Stimulated activated memory B cell treated with anti-CD40 and anti-IgM and Interleukin-4, amounts not matched to agents 10 μg/mL and 1 μg/mL and 100 μg/mL, for 72 hours (primary cell): ENCODE results near the gene AFTPH.
"Not testable (repeated sequence)": the region's sequence is repeated elsewhere in the genome, so short reads cannot be mapped to it uniquely, and the experiment has no call there.

ENCODE experiments used
- ATAC-seq: fragments of 150-1000 bp; cut with Tn5 transposase; 2 replicates; pipeline ENCODE4 v1.10.0; 2021
- H3K27ac Mint-ChIP-seq: one replicate; pipeline ENCODE4 v1.8.0; 2022; ENCODE audit warnings: mild to moderate bottlenecking, mixed read lengths
- H3K27me3 Mint-ChIP-seq: one replicate; pipeline ENCODE4 v1.8.0; 2022; ENCODE audit warnings: mixed read lengths
- H3K36me3 Mint-ChIP-seq: one replicate; pipeline ENCODE4 v1.8.0; 2022; ENCODE audit warnings: mixed read lengths
- H3K4me1 Mint-ChIP-seq: one replicate; pipeline ENCODE4 v1.8.0; 2022; ENCODE audit warnings: mixed read lengths
- H3K4me3 Mint-ChIP-seq: one replicate; pipeline ENCODE4 v1.8.0; 2022; ENCODE audit warnings: mild to moderate bottlenecking, moderate library complexity, mixed read lengths
- H3K9me3 Mint-ChIP-seq: one replicate; pipeline ENCODE4 v1.8.0; 2022; ENCODE audit warnings: mixed read lengths

AFTPH gene

GRCh38 chr2:64516651-64517510 lies 7.2 kb upstream of the AFTPH start:
- no peaks in the 10 kb centered on the region for H3K4me1 Mint-ChIP-seq
- H3K27ac Mint-ChIP-seq: no peak overlapping the region
- H3K27me3 Mint-ChIP-seq: no peaks in the 10 kb centered on the region
- H3K9me3 Mint-ChIP-seq: no peaks in the 10 kb centered on the region
- ATAC-seq: no peak
- H3K36me3 Mint-ChIP-seq: no peaks in the 10 kb centered on the region
- no peak overlapping the region for H3K4me3 Mint-ChIP-seq

GRCh38 chr2:64517511-64517884 lies 6.6 kb upstream of the AFTPH start:
- Mint-ChIP-seq H3K4me3 (no peak overlapping the region), H3K36me3 (no peaks in the 10 kb centered on the region), H3K4me1 (no peaks in the 10 kb centered on the region), H3K27ac (no peak overlapping the region), H3K9me3 (no peaks in the 10 kb centered on the region), H3K27me3 (no peaks in the 10 kb centered on the region)
- no peak for ATAC-seq

- Mint-ChIP-seq H3K4me1 (peaks cover 19% of the 10 kb centered on the region), H3K36me3 (peaks cover 5% of the 10 kb centered on the region), H3K27ac (peak overlapping the region; percentile 93), H3K27me3 (no peaks in the 10 kb centered on the region), H3K9me3 (no peaks in the 10 kb centered on the region), H3K4me3 (peak overlapping the region; percentile 88)
- no peak for ATAC-seq
These were observed 1.2 kb upstream of the AFTPH start for GRCh38 chr2:64522843-64523428.

GRCh38 chr2:64524604-64525316 lies 632 bp downstream of the AFTPH start:
- Mint-ChIP-seq H3K27me3 (no peaks in the 10 kb centered on the region), H3K27ac (peak overlapping the region; percentile 93), H3K9me3 (no peaks in the 10 kb centered on the region), H3K4me3 (peak overlapping the region; percentile 88), H3K4me1 (peaks cover 35% of the 10 kb centered on the region), H3K36me3 (peaks cover 17% of the 10 kb centered on the region)
- ATAC-seq: peak; percentile 48

GRCh38 chr2:64525317-64525613 lies 1.1 kb downstream of the AFTPH start:
- H3K4me1 Mint-ChIP-seq: peaks cover 35% of the 10 kb centered on the region

GRCh38 chr2:64526034-64526433 lies 1.9 kb downstream of the AFTPH start:
- H3K27me3 Mint-ChIP-seq: no peaks in the 10 kb centered on the region
- no peaks in the 10 kb centered on the region for H3K9me3 Mint-ChIP-seq
- H3K27ac Mint-ChIP-seq: peak overlapping the region; percentile 93
- H3K4me3 Mint-ChIP-seq: peak overlapping the region; percentile 88
- peaks cover 42% of the 10 kb centered on the region for H3K4me1 Mint-ChIP-seq
- H3K36me3 Mint-ChIP-seq: peaks cover 17% of the 10 kb centered on the region
- ATAC-seq: no peak

More at GRCh38 chr2:64525317-64525613, 1.1 kb downstream of the AFTPH start:
- Mint-ChIP-seq H3K27me3 (no peaks in the 10 kb centered on the region), H3K36me3 (peaks cover 17% of the 10 kb centered on the region), H3K9me3 (no peaks in the 10 kb centered on the region), H3K4me3 (peak overlapping the region; percentile 88), H3K27ac (peak overlapping the region; percentile 93)
- ATAC-seq: peak; percentile 40

GRCh38 chr2:64530946-64531345 lies 6.8 kb downstream of the AFTPH start:
- not testable (repeated sequence) for ATAC-seq, H3K27ac Mint-ChIP-seq, H3K4me3 Mint-ChIP-seq, H3K27me3 Mint-ChIP-seq, H3K9me3 Mint-ChIP-seq
- peaks cover 27% of the 10 kb centered on the region for H3K36me3 Mint-ChIP-seq
- H3K4me1 Mint-ChIP-seq: peaks cover 69% of the 10 kb centered on the region

- peaks cover 68% of the 10 kb centered on the region for H3K4me1 Mint-ChIP-seq
- no peak overlapping the region for H3K4me3 Mint-ChIP-seq
- no peak for ATAC-seq
- peaks cover 30% of the 10 kb centered on the region for H3K36me3 Mint-ChIP-seq
- H3K27ac Mint-ChIP-seq: peak overlapping the region; percentile 13
- H3K9me3 Mint-ChIP-seq: no peaks in the 10 kb centered on the region
- H3K27me3 Mint-ChIP-seq: no peaks in the 10 kb centered on the region
These were observed 7.9 kb downstream of the AFTPH start for GRCh38 chr2:64532030-64532429.

GRCh38 chr2:64533882-64534281 lies 9.8 kb downstream of the AFTPH start:
- ATAC-seq: no peak
- no peaks in the 10 kb centered on the region for H3K27me3 Mint-ChIP-seq
- H3K36me3 Mint-ChIP-seq: peaks cover 23% of the 10 kb centered on the region
- H3K9me3 Mint-ChIP-seq: no peaks in the 10 kb centered on the region
- no peak overlapping the region for H3K4me3 Mint-ChIP-seq
- H3K4me1 Mint-ChIP-seq: peaks cover 56% of the 10 kb centered on the region
- peak overlapping the region; percentile 31 for H3K27ac Mint-ChIP-seq

- H3K27ac Mint-ChIP-seq: peak overlapping the region; percentile 31
- peak; percentile 79 for ATAC-seq
- H3K36me3 Mint-ChIP-seq: peaks cover 19% of the 10 kb centered on the region
- H3K4me3 Mint-ChIP-seq: peak overlapping the region; percentile 16
- H3K9me3 Mint-ChIP-seq: no peaks in the 10 kb centered on the region
- H3K27me3 Mint-ChIP-seq: no peaks in the 10 kb centered on the region
- peaks cover 54% of the 10 kb centered on the region for H3K4me1 Mint-ChIP-seq
These were observed 10.2 kb downstream of the AFTPH start for GRCh38 chr2:64534363-64534762.

- ATAC-seq: no peak
- Mint-ChIP-seq H3K4me1 (peaks cover 60% of the 10 kb centered on the region), H3K27me3 (no peaks in the 10 kb centered on the region), H3K36me3 (peaks cover 17% of the 10 kb centered on the region), H3K4me3 (no peak overlapping the region), H3K27ac (no peak overlapping the region), H3K9me3 (no peaks in the 10 kb centered on the region)
These were observed 10.9 kb downstream of the AFTPH start for GRCh38 chr2:64535024-64535423.

- no peak for ATAC-seq
- Mint-ChIP-seq H3K27ac (no peak overlapping the region), H3K4me1 (peaks cover 49% of the 10 kb centered on the region), H3K27me3 (no peaks in the 10 kb centered on the region), H3K4me3 (no peak overlapping the region), H3K9me3 (no peaks in the 10 kb centered on the region), H3K36me3 (peaks cover 10% of the 10 kb centered on the region)
These were observed 13.9 kb downstream of the AFTPH start for GRCh38 chr2:64537991-64538390.

- no peaks in the 10 kb centered on the region for H3K27me3 Mint-ChIP-seq
- peak overlapping the region; percentile 29 for H3K4me3 Mint-ChIP-seq
- no peak for ATAC-seq
- H3K36me3 Mint-ChIP-seq: peaks cover 10% of the 10 kb centered on the region
- peaks cover 58% of the 10 kb centered on the region for H3K4me1 Mint-ChIP-seq
- H3K9me3 Mint-ChIP-seq: no peaks in the 10 kb centered on the region
- H3K27ac Mint-ChIP-seq: peak overlapping the region; percentile 7
These were observed 14.8 kb downstream of the AFTPH start for GRCh38 chr2:64538764-64539433.

GRCh38 chr2:64540615-64541014 lies 16.5 kb downstream of the AFTPH start:
- ATAC-seq: no peak
- H3K9me3 Mint-ChIP-seq: no peaks in the 10 kb centered on the region
- no peaks in the 10 kb centered on the region for H3K27me3 Mint-ChIP-seq
- no peak overlapping the region for H3K27ac Mint-ChIP-seq
- peaks cover 7% of the 10 kb centered on the region for H3K36me3 Mint-ChIP-seq
- peaks cover 48% of the 10 kb centered on the region for H3K4me1 Mint-ChIP-seq
- H3K4me3 Mint-ChIP-seq: no peak overlapping the region

GRCh38 chr2:64541547-64541946 lies 17.4 kb downstream of the AFTPH start:
- ATAC-seq: no peak
- Mint-ChIP-seq H3K27ac (no peak overlapping the region), H3K4me1 (peaks cover 41% of the 10 kb centered on the region), H3K36me3 (no peaks in the 10 kb centered on the region), H3K4me3 (no peak overlapping the region), H3K9me3 (no peaks in the 10 kb centered on the region), H3K27me3 (no peaks in the 10 kb centered on the region)
